Fibroblast of lung (primary cell): ENCODE results near the gene SART3. TPM values are rescaled to one million over a fixed set of nuclear protein-coding genes. Genes with fewer than 3 reads are reported as not detected.
A peak's percentile ranks its signal among the peaks of the same experiment; 100 is the strongest.

Experiments
- DNase-seq, 2 donors: peaks; one replicate each; pipeline versions ENCODE4 v3.0.0 to v3.0.0-alpha.2; 2010; ENCODE audit warnings: low read depth in 2 of 2
- H2AFZ ChIP-seq: 2 replicates; pipeline ENCODE4 v1.5.1; 2012; ENCODE audit warnings: low read length, control low read depth, inconsistent platforms
- H3K27ac ChIP-seq: 2 replicates; pipeline ENCODE4 v1.5.1; 2011; ENCODE audit warnings: low read length, control low read depth; ENCODE audit not compliant: insufficient read depth
- H3K27me3 ChIP-seq: 2 replicates; pipeline ENCODE4 v1.5.1; 2011; ENCODE audit warnings: mild to moderate bottlenecking, low read length; ENCODE audit not compliant: control insufficient read depth, insufficient read depth
- H3K36me3 ChIP-seq: 2 replicates; pipeline ENCODE4 v1.5.1; 2011; ENCODE audit warnings: low read length; ENCODE audit not compliant: control insufficient read depth, insufficient read depth
- H3K4me1 ChIP-seq: 2 replicates; pipeline ENCODE4 v1.5.1; 2011; ENCODE audit warnings: low read length; ENCODE audit not compliant: control insufficient read depth, insufficient read depth; ENCODE audit errors: extremely low read depth
- H3K4me2 ChIP-seq: 2 replicates; pipeline ENCODE4 v1.5.1; 2011; ENCODE audit warnings: low read length, control low read depth; ENCODE audit not compliant: insufficient read depth; ENCODE audit errors: extremely low read depth
- H3K4me3 ChIP-seq, 4 experiments: fragments of 200-600 bp in 1 of 4; sonication (generic) in 1 of 4; replicated peaks in 1 of 4; 2 replicates each; pipeline ENCODE4 v1.5.1; 2011 to 2016; ENCODE audit warnings: low read length in 4 of 4, low read depth in 3 of 4, mild to moderate bottlenecking in 3 of 4, control low read depth in 2 of 4, inconsistent platforms in 1 of 4, mixed read lengths in 1 of 4; ENCODE audit not compliant: insufficient read depth in 1 of 4; ENCODE audit errors: control extremely low read depth in 1 of 4
- H3K79me2 ChIP-seq: 2 replicates; pipeline ENCODE4 v1.5.1; 2012; ENCODE audit warnings: mild to moderate bottlenecking, low read length, inconsistent platforms; ENCODE audit not compliant: control insufficient read depth, insufficient read depth
- H3K9ac ChIP-seq: 2 replicates; pipeline ENCODE4 v1.5.1; 2011; ENCODE audit warnings: mild to moderate bottlenecking, low read length, control low read depth; ENCODE audit not compliant: insufficient read depth
- H3K9me3 ChIP-seq: 2 replicates; pipeline ENCODE4 v1.5.1; 2012; ENCODE audit warnings: low read depth, low read length; ENCODE audit not compliant: control insufficient read depth, insufficient read depth
- H4K20me1 ChIP-seq: 2 replicates; pipeline ENCODE4 v1.5.1; 2011; ENCODE audit warnings: low read length; ENCODE audit not compliant: control insufficient read depth, insufficient read depth; ENCODE audit errors: extremely low read depth
- CTCF ChIP-seq, 2 donors: IDR thresholded peaks in 1 of 2; conservative IDR thresholded peaks in 1 of 2; 1 replicate in 1 of 2; 2 replicates in 1 of 2; pipeline ENCODE4 v1.5.1; 2011 to 2012; ENCODE audit warnings: low read length in 2 of 2, control low read depth in 1 of 2, inconsistent platforms in 1 of 2, low read depth in 1 of 2, mild to moderate bottlenecking in 1 of 2
- EZH2 ChIP-seq: IDR thresholded peaks from 2 replicates; pipeline ENCODE4 v1.5.1; 2012; ENCODE audit warnings: low read length, control low read depth, mild to moderate bottlenecking; ENCODE audit errors: missing control alignments
- polyA plus RNA-seq, 2 donors: library from polyadenylated mRNA; depleted of rRNA in 1 of 2; stranded (reverse) in 1 of 2; unstranded in 1 of 2; fragments of >200 nt; gene quantifications; 2 replicates each; pipeline ENCODE4 v1.2.1, GENCODE V29; 2011 to 2012; ENCODE audit warnings: missing spikeins in 1 of 2
- total RNA-seq: library from RNA; depleted of rRNA; stranded (reverse); fragments of >200 nt; gene quantifications from 2 replicates; pipeline ENCODE4 v1.2.1, GENCODE V29; 2014

SART3 gene
- total and polyA plus RNA-seq, 2 donors (not counting 1 experiment from before 2014, with no cell fraction given) = 15.5 to 157 TPM

- H3K9ac ChIP-seq = no peak overlapping the region
- TF ChIP-seq EZH2 (no peak), CTCF (conservative IDR thresholded peaks at IDR 0.05 in 1 of 2, IDR thresholded peaks at IDR 0.05 in 1 of 2; ENCODE audit: low read depth in 1 of 2, low read length in 2 of 2) (no peak)
- H2AFZ ChIP-seq = no peak overlapping the region
- peaks cover 11% of the 10 kb centered on the region for H3K4me1 ChIP-seq
- no peak overlapping the region for H3K4me2 ChIP-seq
- no peaks in the 10 kb centered on the region for H3K9me3 ChIP-seq
- DNase-seq = peak in 1 of 2 donors; percentile 72
- H3K27me3 ChIP-seq = no peaks in the 10 kb centered on the region
- H4K20me1 ChIP-seq = no peaks in the 10 kb centered on the region
- peaks cover 28% of the 10 kb centered on the region for H3K36me3 ChIP-seq
- no peak overlapping the region for H3K27ac ChIP-seq
- peaks cover 16% of the 10 kb centered on the region for H3K79me2 ChIP-seq
- no peak overlapping the region for H3K4me3 ChIP-seq
Observed at GRCh38 chr12:108567406-108568337, 6.7 kb upstream of the SART3 start.

- no peak for DNase-seq
- TF ChIP-seq EZH2 (no peak), CTCF (conservative IDR thresholded peaks at IDR 0.05 in 1 of 2, IDR thresholded peaks at IDR 0.05 in 1 of 2; ENCODE audit: low read depth in 1 of 2, low read length in 2 of 2) (no peak)
- H3K4me1 ChIP-seq = peaks cover 14% of the 10 kb centered on the region
- no peaks in the 10 kb centered on the region for H3K27me3 ChIP-seq
- H4K20me1 ChIP-seq = no peaks in the 10 kb centered on the region
- no peaks in the 10 kb centered on the region for H3K9me3 ChIP-seq
- no peak overlapping the region for H3K9ac ChIP-seq
- no peak overlapping the region for H3K4me2 ChIP-seq
- H3K27ac ChIP-seq = no peak overlapping the region
- H3K36me3 ChIP-seq = peaks cover 28% of the 10 kb centered on the region
- peaks cover 17% of the 10 kb centered on the region for H3K79me2 ChIP-seq
- no peak overlapping the region for H3K4me3 ChIP-seq
- H2AFZ ChIP-seq = no peak overlapping the region
Observed at GRCh38 chr12:108566452-108566851, 5.5 kb upstream of the SART3 start.

- peak overlapping the region; percentile 26 for H3K27ac ChIP-seq
- peaks cover 13% of the 10 kb centered on the region for H3K4me1 ChIP-seq
- H3K4me3 ChIP-seq = no peak overlapping the region
- H3K9ac ChIP-seq = no peak overlapping the region
- TF ChIP-seq CTCF (conservative IDR thresholded peaks at IDR 0.05 in 1 of 2, IDR thresholded peaks at IDR 0.05 in 1 of 2; ENCODE audit: low read depth in 1 of 2, low read length in 2 of 2) (no peak), EZH2 (no peak)
- no peaks in the 10 kb centered on the region for H4K20me1 ChIP-seq
- no peak overlapping the region for H2AFZ ChIP-seq
- H3K36me3 ChIP-seq = peaks cover 28% of the 10 kb centered on the region
- peaks cover 17% of the 10 kb centered on the region for H3K79me2 ChIP-seq
- peak; percentile 68 to 72 for DNase-seq
- no peaks in the 10 kb centered on the region for H3K9me3 ChIP-seq
- no peak overlapping the region for H3K4me2 ChIP-seq
- H3K27me3 ChIP-seq = no peaks in the 10 kb centered on the region
Observed at GRCh38 chr12:108565976-108566375, 5.0 kb upstream of the SART3 start.
